Fibroblast of skin of scalp (primary cell): ENCODE data around the gene AGBL3.
A peak's percentile ranks its signal among the peaks of the same experiment; 100 is the strongest.

ENCODE experiments used
- DNase-seq: peaks from one replicate; pipeline ENCODE4 v3.0.0-alpha.2; 2013

Gene AGBL3

DNA sequence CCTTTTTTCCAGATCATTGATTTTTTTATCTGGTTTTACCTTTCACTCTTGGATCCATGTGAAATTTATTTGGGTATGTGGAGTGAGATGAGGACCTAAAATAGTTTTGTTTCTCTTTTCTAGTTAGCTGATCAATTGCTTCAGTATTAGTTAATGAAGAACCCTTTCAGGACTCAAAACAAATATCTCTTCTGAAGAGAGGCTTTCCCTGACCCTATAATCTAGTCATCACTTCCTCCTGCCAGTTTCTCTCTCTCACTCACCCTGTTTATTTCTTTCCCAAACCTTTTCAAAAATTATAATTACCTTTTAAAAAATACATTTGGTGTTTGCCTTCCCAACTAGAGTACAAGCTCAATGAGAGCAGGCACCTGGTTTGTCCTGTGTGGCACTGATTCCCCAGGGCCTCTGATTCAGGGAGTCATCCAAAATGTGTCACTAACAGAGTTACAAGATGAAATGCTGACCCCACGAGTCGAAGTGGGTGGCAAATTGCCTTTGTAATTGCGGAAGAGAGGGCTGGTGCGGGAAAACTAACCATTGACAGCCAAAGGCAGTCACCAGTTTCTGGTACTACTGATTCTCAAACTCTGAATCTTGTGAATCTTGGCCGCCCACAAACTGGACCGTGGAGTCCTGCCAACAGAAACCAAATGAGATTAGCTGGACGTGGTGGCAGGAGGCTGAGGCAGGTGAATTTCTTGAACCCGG is 163.9 kb downstream of the AGBL3 start:
- DNase-seq = no peak

DNA sequence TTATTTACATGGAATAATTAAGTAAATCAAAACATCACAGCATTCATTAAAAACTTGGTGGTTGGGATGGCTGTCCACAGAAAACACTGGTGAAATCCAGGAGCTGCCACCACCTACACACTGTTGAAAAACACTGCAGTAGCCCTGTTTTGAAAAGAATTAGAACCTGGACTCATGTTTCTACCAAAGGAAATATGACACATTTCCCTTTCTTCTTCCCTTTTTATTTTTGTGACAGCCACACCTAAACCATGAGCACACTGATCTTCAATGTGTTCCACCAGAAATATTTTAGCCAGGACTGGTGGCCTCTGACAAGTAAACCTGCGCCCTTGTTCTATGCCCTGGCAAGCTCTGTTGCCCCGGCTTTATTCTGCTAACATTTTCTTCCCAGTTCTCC is 164.8 kb downstream of the AGBL3 start:
- no peak for DNase-seq

DNA sequence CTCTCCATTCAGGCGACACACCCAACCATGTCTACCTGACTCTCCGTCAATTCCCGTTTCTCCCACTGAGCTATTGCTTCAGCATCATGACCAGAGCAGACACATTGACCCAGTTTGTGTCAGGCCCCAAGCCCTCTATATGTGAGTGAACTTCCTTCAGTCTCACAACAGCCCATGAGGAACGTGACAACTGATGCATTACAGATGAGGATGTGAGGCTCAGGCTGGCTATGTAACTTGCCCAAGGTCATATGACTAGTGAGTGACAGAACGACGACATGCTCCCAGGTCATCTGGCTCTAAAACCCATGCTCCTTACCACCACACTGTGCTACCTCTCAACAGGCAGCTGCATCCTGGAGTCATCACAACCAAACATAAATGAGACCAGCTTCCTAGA is 165.2 kb downstream of the AGBL3 start:
- DNase-seq = no peak

DNA sequence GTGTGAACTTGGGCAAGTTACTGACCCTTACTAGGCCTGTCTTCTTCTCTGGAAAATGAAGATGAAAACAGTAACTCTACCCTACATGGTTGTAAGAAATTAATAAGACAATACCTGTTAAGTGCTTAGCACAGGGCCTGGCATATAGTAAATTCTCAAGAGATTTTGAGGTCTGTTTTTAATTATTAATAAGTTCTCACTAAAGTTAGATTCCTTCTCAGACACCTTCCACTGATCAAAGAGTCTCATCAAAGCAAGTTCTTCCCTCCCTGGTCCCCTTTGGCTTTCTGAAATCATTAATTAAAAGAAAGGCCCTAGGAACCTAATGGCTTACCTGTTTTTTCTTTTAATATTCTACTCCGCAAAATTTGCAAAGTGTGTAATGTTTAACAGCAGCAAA is 166.1 kb downstream of the AGBL3 start:
- DNase-seq = no peak

DNA sequence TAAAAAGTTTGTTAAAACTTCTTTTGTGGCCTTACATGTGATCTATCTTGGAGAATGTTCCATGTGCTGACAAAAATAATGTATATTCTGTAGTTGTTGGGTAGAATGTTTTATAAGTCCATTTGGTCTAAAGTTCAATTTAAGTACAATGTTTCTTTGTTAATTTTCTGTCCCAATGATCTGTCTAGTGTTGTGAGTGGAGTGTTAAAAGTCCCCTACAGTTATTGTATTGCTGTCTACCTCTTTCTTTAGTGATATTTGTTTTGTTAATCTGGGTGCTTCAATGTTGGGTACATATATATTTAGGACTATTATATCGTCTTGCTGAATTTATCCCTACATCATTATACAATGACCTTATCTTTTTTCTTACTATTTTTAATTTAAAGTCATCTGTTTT is 168.4 kb downstream of the AGBL3 start:
- DNase-seq = no peak

DNA sequence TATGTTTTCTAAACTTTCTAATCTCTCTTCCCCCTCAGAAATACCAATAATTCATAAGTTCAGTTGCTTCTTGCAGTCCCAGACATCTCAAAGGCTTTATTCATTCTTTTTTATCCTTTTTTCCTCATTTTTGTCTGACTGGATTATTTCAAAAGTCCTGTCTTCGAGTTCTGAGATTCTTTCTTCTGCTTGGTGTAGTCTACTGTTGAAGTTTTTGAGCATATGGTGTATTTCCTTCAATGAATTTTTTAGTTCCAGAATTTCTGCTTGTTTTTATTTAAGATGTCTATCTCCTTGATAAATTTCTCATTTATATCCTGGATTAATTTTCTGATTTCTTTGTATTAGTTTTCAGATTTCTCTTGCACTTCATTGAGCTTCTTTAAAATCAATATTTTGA is 170.0 kb downstream of the AGBL3 start:
- DNase-seq = no peak

DNA sequence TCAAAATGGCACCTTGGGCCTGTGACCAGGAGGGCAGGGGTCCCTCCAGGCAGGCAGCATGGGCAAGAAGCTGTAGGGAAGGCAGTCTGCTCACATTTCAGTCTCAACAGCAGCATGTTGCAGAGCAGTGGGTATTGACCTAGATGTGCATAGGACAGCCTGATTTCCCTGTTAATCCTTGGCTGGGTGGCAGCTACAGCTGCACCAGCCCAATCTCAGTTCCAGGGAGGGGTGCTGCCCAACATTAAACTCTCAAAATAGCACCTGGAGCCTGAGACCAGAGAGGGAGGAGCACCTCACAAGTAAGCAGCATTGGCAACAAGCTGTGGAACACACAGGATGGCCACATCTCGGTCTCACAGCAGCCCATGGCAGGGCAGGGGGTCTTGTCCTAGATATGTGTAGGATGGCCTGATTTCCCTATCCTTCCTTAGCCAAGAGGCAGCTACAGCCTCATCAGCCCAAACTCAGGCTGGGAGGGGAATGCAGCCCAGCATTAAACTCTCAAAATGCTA is 171.9 kb downstream of the AGBL3 start:
- no peak for DNase-seq

DNA sequence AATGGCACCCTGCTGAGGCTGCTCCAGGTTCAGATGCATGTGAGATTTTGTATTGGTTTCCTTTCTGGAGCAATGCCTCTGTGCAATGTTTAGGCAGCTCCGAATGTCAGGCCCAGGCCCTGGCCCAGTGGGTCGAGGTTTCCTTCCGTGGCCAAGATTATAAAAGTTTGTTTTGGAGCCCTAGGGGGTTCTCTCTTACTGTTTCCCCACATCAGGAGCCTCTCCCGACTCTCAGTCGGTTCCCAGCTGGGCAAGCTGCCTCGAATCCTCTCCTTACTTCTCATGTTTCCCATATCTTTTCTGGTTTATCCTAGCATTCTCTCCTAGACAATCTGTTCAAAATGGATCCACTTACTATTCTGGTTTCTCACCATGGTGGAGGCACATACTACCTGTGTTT is 172.6 kb downstream of the AGBL3 start:
- no peak for DNase-seq

DNA sequence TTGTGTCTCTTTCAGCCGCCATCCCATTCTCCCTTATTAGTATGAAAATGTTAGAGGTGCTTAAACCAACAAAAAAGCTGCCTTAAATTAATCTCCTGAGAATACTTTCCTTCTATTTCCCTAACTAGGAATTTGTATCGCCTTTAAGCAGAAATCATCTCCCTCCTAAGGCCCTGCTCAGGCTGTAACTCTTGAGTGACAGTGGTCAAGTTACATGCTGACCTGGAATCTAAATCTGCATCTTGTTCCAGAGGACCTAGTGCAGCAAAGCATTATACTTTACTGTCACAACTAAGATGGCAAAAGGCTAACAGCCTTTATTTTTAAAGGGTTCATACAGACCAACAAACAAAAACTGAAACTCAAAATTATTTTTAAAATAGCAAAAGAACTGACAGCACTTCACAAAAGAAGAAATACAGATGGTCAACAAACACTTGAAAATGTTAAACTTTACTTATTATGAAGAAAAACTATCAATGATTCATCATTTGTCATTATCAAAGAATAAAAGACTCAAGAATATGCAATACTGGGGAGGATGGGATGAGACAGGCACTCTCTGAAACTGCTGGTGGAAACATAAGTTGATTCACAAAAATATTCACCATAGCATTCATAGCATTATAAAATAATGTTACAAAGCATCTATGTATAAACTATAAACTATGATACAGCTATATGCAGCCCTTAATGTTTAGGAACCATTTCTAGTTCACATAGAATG is 173.2 kb downstream of the AGBL3 start:
- DNase-seq = no peak

DNA sequence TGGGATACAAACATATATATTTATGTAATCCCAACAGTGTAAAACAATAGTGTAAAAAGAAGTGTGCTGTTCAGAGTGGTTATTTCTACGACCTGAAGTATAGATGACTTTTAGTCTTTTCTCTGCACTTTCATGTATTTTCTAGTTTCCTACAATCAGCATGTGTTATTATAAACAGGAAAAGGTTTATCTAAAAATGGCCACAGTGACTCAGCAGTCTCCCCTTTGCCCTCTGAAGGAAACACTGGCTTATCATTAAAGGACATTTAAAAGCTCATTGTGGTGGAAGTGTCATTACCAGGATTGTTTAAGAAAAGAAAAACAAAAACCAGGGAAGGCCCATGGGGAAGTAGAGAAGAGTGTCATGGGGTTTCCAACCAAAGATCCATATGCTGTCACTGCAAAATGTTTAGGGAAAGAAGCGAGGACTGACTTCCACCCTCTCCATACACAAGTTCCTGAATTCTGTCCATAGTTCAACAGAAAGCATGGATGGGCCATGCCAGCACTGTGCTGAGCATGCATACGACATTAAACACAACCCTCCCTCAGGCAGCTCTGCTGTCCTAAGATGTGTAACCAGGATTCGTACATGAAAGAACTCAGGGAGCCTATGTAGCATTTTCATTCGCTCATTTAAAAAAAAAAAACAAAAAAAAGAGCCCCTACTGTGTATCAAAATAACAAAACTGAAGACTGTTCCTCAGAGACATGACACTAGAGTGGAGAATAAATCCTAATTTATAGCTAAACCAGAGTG is 174.0 kb downstream of the AGBL3 start:
- DNase-seq = no peak

DNA sequence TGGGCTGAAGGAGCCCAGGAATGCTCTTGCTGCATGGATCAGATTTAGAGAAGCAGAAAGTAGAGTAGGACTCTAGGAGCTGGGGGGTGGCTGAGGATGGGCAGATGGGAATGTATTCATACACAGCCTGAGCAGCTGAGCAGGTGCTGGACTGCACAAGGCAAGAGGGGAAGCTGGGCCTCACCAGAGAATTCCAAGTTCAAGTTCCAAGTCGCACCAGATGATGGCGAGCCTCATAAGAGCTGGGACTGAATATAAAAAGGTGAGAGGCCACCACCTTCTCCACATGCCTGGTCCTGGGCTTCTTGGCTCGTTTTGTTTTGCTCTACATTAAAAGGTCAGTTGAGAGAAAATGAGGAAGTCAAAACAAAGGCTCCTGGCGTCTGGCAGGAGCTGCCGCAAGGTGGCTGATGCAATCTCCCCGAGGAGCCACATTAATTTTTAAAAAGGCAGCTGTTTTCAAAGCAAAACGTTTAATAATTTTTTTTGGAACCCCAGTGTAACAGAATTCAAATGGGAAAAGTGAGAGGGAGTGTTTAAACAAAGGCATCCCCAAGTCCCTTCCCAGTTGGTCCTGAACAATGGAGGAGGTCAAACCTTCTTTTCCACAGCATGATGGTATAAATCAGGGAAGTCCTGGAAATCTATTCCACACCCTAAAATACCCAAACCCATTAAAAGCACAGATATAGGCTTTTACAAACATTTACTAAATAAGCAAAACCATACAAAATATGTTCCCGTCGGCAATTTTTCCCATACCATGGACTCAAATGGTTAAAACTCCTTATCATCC is 174.7 kb downstream of the AGBL3 start:
- peak; percentile 12 for DNase-seq

DNA sequence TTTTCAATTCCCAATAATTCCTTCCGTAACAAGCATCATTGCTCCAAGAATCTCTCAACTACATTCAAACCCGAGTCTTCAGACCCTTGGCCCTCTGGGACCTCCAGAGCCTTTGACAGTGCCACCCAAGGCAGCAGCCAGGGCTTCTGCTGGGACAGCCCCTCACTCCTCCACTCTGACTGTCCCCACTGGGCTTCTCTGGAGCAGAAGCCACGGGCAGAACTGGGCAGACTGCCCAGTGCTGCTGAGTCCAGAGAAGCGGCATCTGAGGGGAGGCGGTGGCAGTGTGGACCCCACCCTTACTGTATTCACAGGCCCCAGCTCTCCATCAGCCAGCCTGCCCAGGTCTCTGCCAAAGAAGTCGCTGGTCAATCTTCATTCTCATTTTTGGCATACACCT is 175.4 kb downstream of the AGBL3 start:
- no peak for DNase-seq

DNA sequence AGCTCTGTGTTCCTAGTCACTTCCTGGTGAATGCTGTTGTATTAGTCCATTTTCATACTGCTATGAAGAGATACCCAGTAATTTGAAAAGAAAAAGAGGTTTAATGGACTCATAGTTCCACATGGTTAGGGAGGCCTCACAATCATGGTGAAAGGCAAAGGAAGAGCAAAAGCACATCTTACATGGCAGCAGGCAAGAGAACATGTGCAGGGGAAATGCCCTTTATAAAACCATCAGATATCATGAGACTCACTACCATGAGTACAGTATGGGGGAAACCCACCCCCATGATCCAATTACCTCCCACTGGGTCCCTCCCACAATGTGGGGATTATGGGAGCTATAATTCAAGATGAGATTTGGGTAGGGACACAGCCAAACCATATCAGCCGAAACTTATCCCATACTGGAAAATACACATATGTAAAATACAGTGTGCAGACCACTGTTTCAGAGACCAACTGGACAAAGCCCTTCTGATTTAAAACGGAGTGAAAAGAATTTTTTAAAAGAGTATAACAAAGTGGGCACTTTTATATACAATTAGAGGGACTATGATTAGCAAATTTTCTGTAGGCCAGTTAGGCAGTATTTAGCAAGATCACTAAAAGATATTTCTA is 176.2 kb downstream of the AGBL3 start:
- DNase-seq = no peak

DNA sequence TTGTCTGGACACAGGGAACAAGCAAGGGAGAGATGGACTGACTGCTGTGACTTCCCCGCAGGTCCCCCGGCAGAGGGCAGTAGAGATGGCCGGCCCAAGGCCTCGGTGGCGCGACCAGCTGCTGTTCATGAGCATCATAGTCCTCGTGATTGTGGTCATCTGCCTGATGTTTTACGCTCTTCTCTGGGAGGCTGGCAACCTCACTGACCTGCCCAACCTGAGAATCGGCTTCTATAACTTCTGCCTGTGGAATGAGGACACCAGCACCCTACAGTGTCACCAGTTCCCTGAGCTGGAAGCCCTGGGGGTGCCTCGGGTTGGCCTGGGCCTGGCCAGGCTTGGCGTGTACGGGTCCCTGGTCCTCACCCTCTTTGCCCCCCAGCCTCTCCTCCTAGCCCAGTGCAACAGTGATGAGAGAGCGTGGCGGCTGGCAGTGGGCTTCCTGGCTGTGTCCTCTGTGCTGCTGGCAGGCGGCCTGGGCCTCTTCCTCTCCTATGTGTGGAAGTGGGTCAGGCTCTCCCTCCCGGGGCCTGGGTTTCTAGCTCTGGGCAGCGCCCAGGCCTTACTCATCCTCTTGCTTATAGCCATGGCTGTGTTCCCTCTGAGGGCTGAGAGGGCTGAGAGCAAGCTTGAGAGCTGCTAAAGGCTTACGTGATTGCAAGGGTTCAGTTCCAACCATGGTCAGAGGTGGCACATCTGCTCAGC is 178.2 kb downstream of the AGBL3 start:
- no peak for DNase-seq

DNA sequence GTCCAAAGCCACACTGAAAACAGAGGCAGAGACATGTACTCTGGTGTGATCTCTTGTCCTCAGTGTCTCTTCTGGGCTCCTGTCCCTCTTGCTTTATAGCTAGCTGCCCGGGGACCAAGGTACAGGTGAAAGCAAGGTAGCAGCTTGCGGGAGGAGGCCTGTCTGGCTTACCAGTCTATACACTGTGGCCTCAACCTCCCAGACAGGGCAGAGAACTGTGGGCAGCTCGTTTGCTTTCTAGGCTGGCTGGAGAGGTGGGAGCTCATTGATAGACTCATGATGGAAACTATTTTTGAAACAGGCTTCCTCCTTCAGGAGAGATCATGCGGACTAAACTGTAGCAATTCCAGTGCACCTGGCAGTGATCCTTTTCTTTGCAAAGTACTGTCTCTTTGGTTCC is 179.6 kb downstream of the AGBL3 start:
- DNase-seq = no peak

DNA sequence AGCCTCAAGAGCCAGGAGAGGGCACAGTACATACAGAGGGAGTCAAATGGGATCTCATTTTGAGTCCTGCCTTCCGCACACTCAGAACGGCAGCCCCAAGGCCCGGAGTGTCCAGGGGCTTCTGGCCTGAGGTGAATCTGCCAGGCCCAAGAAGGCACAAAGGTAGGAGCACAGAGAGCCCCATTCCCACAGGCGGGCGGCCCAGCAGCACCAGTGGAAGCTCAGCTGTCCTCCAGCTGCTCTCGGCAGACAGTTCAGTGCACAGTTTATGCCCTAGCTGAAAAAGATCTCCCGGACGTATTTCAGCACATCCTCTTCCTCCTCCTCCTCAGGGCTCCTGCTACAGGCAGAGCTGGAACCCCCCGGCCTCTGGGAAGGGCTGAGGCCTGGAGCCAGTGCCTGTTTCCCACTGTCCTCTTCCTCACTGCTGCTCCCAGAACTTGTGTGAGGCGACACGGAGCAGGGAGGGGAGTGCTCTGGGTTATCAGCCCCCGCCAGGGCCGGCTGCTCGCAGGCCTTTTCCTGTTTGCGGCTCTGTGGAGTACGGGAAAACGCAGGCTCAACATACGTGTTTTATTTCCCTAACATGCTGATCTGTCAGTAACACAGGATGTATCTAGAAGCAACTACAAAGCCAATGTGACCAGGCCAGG is 180.2 kb downstream of the AGBL3 start:
- no peak for DNase-seq

DNA sequence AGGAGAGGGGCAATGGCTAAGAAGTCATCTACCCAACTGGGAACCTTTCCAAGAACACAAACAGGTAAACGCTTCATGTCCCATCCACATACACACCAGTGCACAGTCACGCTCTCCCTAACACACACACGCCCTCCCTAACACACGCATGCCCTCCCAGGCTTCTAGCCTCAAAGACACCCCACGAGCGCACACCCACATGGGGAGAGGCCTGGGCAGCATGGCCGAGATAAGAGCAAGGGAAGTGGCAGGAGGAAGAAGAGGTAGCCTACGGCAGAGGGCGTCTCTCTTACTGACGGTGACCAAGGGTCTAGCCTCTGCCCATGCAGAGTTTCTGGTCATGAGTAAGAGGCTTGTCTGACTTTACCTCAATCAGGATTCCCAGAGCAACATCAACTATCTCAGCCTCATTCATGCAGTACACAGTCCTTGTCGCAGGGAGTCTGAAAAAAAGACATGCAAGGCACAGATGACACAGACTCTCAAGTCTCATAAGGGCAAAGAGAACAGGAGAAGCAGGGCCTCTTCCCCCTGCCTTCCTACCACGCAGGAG is 181.1 kb downstream of the AGBL3 start:
- DNase-seq = no peak

DNA sequence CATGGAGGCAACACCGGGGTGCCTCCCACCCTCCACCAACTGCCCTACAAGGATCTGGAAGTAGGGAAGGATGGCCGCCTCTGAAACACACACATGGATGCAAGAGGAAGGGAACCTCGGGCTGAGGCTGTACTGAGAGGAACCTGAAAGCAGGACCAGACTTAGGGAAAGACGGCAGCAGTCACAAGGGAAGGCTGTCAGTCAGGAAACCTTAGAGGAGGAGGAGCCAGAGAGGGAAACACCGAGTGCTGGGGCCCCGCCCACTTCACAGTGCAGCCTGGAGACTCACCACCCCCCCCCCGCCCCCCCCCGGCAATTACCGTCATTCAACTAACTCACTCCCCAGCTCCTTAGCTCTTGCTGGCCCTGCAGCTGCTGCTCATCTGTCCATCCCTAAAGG is 181.7 kb downstream of the AGBL3 start:
- no peak for DNase-seq

DNA sequence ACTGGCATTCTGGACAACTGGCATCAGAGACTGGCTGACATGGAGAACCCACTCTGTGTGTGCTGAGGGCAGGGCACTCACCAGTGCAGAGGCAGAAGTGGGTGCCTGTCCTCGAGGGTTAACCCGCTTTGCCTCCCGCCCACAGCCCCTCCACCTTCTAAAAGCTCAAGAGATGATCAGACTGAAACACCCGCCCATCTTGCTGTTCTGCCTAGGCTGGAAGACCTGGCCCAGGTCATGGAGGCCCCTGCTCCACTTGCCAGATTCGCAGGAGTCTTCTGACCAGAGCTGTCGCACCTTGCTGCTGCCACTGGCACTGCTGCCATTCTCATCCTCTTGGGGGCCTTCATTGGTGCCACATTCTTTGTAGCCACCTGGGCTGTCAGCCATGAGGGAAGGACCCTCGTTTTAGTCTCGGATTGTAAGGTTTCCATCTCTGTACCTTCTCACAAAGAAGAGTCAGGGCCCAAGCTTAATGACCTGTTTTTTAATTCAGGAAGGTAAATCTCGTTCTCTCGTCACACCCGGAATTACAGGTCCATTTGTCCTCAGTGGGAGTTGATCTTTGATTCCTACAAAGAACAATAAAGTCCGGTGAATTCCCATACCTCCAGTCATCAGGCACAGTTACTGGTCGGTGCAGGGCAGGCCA is 182.3 kb downstream of the AGBL3 start:
- no peak for DNase-seq
